Activated T-cell treated with anti-CD3 and anti-CD28 coated beads, Interleukin-2, amount 50 U/mL, for 48 hours (primary cell): ENCODE measurements around the gene PLXNA2.

Experiments
- DNase-seq, 2 experiments: peaks; one replicate each; pipeline ENCODE4 v3.0.0-alpha.2; 2020

PLXNA2 gene

GRCh38 chr1:208112401-208112800 is 131.8 kb downstream of the PLXNA2 start:
- no peak for DNase-seq

- DNase-seq: no peak
These were observed 132.5 kb downstream of the PLXNA2 start for GRCh38 chr1:208111646-208112190.

GRCh38 chr1:208110296-208110695 is 133.9 kb downstream of the PLXNA2 start:
- DNase-seq: no peak

- no peak for DNase-seq
These were observed 135.4 kb downstream of the PLXNA2 start for GRCh38 chr1:208108646-208109330.

- no peak for DNase-seq
These were observed 136.0 kb downstream of the PLXNA2 start for GRCh38 chr1:208108213-208108608.

- DNase-seq: no peak
These were observed 136.6 kb downstream of the PLXNA2 start for GRCh38 chr1:208107425-208108212.

- no peak for DNase-seq
These were observed 138.0 kb downstream of the PLXNA2 start for GRCh38 chr1:208106218-208106617.

- DNase-seq: no peak
These were observed 138.4 kb downstream of the PLXNA2 start for GRCh38 chr1:208105756-208106155.

GRCh38 chr1:208103597-208104513 is 140.3 kb downstream of the PLXNA2 start:
- no peak for DNase-seq

- no peak for DNase-seq
These were observed 142.3 kb downstream of the PLXNA2 start for GRCh38 chr1:208101661-208102431.

GRCh38 chr1:208100906-208101305 is 143.3 kb downstream of the PLXNA2 start:
- DNase-seq: no peak

- no peak for DNase-seq
These were observed 144.1 kb downstream of the PLXNA2 start for GRCh38 chr1:208100106-208100505.

- DNase-seq: no peak
These were observed 145.4 kb downstream of the PLXNA2 start for GRCh38 chr1:208098773-208099172.

GRCh38 chr1:208093754-208094719 is 150.1 kb downstream of the PLXNA2 start:
- peak; percentile 77 for DNase-seq

GRCh38 chr1:208093046-208093445 is 151.1 kb downstream of the PLXNA2 start:
- DNase-seq: no peak

- no peak for DNase-seq
These were observed 153.5 kb downstream of the PLXNA2 start for GRCh38 chr1:208090388-208091301.

GRCh38 chr1:208089761-208090370 is 154.3 kb downstream of the PLXNA2 start:
- DNase-seq: no peak

GRCh38 chr1:208089149-208089548 is 155.0 kb downstream of the PLXNA2 start:
- no peak for DNase-seq

GRCh38 chr1:208088319-208088718 is 155.9 kb downstream of the PLXNA2 start:
- no peak for DNase-seq
